HK-2 (cell line): ENCODE data around the gene PRPF40B.
A peak's percentile ranks its signal among the peaks of the same experiment; 100 is the strongest.
"Not testable (repeated sequence)": the region's sequence is repeated elsewhere in the genome, so short reads cannot be mapped to it uniquely, and the experiment has no call there.

ENCODE experiments used
- DNase-seq: peaks from one replicate; pipeline ENCODE4 v3.0.0-alpha.2; 2018; ENCODE audit not compliant: unreplicated experiment

PRPF40B gene

DNA sequence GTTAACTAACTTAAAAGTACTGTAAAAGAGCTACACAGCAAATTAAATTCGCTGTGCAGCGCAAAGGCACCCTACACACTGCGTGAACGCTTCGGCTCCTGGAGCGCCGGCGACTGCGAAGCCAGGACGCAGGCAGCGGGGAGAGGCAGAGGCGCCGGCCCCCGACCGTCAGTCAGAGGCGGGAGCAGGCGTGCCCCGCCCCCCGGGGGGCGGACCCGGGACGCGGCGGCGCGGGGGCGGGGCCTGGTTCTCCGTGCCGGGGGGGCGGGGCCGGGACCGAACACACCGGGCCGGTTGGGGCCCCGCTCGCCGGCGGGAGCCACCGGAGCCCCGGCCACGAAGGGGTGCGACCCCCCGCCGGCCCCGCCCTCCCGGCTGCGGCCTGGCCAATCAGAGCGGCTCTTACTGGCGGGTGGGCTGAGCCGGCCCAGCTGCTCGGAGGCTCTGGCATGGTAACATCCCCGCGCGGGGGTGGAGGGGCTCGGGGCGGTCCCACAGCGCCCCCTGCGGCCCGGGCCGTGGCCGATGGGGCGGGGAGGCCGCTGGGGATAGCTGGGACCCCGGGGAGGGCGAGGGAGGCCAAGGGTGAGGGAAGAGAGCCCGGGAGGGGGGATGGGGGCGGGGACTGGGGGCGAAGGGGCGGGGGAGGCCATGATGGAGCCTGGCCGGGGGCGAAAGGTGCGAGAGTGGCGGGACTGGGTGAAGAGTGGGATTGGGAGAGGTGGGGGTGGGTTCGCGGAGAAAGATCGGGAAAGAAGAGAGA is at the start of gene PRPF40B:
Gene PRPF40B, plus strand, starts transcription at position 420 of the 763 bp plus-strand sequence. Its CDS starts 30 bp downstream, at position 450.
- DNase-seq = peak; percentile 78

- no peak for DNase-seq
Observed at GRCh38 chr12:49577589-49578315, 45.6 kb upstream of the PRPF40B start.

DNA sequence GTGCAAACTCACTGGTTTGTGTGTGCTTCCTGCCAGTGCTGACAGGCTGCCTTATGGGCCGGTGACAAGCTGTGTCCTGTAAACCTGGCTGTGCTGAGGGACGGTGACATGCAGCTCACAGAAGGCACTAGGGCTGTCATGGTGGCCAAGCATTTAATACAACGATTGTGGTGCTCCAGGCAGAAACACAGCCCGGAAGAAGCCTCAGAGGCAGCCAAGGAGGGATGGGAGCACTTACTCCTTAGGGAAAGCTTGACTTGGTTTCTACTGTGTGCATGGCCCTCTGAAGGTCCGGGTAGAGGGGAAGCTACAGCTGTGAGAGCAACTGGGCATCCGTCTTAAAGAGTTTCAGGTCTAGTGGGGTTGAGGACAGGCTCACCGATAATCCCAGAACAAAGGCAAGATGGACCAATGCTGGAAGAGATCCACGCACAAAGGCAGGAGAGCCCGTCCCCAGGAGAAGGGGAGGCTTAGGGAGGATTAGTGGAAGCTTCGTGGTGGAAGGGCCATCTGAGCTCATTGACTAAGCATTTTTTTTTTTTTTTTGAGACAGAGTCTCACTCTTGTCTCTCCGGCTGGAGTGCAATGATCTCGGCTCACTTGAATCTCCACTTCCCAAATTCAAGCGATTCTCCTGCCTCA is 44.8 kb upstream of the PRPF40B start:
- no peak for DNase-seq

- peak; percentile 81 for DNase-seq
Observed at GRCh38 chr12:49580572-49581535, 42.5 kb upstream of the PRPF40B start.

- DNase-seq = no peak
Observed at GRCh38 chr12:49582201-49582600, 41.2 kb upstream of the PRPF40B start.

DNA sequence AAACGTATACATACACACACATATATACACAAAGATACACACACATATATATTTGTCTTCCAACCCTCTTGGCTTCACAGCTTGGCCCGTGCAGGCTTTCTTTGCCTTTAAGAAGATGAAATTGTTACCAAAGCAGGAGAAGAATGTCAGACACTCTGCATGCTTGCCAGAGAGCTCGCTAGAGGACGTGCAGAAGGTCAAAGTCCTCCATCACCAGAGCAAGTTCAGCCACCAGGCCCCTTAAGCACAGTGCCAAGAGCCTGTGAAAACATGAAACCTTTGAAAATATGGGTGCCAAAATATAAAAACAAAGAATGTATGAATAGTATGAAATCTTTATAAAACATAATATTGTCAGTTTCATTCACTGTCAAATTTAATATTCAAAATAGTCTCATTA is 40.5 kb upstream of the PRPF40B start:
- DNase-seq = no peak

DNA sequence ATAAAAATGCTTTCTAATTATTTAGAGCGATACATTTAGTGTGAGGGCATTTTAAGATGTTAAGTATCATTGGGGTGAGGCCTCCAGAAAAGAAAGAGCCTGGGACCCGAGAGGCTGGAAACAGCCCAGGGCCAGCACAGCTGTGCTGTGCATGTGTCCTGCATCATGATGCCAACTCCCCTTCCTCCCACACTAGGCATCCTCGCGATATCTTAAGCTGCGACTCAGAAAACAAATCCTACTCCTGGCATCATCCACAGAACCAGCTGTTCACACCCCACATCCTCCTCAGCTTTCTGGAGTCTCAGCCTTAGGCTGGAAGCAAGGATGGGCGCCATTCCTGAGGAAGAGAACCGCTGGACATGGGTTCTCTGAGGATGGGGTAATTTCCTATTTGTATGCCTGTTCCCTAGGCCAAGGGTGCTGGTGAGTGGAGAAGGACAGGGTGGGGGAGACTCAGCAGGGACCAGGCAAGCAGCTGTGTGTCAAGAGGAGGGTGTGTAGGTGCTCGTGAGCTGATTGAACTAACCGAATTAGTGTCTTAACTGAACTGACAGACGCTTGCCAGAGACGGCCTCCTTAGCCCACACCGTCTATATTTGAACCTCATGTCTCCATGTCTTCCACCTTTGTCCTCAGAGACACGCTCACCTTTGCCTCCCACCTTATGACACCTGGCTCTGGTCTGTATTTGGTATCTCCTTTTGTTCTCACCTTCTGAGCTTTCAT is 39.8 kb upstream of the PRPF40B start:
- DNase-seq = no peak

DNA sequence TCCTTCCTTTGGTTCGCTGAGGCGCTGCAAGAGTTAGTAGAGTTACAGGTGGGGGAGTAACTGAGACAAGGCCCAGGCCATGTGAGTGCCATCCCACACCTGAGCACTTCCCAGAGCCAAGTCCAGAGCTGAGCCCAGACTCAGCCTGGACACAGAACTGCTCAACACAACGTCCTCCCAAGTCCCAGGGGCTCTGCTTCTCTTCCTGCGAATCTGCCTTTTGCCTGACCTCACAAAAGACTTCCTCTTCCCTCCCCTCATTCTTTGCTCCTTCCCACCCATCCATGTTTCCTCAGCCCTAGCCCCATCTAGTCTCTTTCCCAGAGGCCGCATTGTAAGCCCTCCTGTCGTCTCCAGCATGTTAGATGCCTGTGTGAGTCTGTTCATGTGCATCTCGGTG is 38.8 kb upstream of the PRPF40B start:
- DNase-seq = no peak

DNA sequence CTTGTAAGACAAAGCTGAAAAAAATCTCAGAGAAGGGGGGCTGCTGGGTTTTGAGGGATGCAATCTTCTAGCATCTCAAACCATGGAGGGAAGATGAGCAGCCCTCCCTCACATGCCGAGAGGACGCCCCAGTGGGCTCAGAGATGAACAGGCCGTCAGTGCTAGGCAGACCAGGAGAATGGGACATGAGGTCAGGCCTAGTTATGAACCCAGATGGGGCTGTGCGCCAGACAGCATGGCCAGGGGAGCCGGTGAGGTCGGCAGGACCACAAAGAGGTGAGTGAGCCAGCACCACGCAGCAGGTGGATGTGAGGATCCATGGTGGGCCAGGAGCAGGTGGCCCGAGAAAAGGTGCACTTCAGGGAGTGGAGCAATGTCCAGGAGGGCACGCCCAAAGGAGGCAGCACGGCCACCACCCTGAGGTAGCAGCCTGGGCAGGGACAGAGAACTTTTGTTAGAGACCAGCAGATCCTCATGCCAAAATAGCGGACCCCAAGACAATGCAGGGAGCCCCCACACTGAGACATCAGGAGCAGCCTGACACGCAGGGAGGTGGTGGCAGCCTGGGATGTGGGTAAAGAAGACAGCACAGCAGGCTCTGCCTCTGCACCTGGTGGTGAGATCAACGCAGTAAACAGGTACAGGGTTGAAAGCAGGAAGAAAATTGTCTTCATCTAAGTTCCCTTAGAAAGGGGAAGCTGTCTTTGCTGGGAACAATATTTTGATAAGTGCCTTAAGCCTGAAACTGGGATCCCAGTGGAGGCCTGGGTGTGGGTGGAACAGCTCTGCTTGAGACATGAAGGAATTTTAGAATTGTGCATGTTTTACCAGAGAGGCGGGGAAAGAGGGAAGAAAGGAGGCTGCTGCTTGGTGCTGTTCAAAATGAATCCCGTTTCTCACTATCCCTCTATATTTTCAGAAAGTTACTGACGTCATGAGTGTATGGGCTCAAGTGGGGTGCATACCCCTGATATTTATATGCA is 37.6 kb upstream of the PRPF40B start:
- no peak for DNase-seq

GRCh38 chr12:49587174-49587908 is 36.0 kb upstream of the PRPF40B start:
- DNase-seq = no peak

- DNase-seq = no peak
Observed at GRCh38 chr12:49588281-49588680, 35.1 kb upstream of the PRPF40B start.

GRCh38 chr12:49588721-49589516 is 34.4 kb upstream of the PRPF40B start:
- no peak for DNase-seq

DNA sequence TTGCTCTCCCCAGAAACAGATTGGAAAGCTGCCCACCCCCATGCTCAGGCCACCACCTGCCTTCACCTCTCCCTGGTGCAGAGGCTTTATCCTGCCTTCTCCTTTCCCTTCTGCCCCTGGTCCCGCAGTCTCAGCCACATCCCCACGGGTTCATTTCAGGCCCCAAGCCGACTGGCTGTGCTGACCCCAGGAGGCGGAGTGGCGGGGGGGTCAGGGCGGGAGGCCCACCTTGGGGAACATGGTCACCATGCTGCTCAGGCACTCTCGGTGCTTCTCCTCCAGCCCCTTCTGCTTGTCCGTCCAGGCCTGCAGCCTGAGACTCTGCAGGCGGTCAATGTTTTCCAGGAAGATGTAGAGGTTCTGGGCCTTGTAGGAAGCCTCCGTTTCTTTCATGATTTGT is 24.8 kb upstream of the PRPF40B start:
- DNase-seq = no peak

- DNase-seq = no peak
Observed at GRCh38 chr12:49599961-49600360, 23.4 kb upstream of the PRPF40B start.

DNA sequence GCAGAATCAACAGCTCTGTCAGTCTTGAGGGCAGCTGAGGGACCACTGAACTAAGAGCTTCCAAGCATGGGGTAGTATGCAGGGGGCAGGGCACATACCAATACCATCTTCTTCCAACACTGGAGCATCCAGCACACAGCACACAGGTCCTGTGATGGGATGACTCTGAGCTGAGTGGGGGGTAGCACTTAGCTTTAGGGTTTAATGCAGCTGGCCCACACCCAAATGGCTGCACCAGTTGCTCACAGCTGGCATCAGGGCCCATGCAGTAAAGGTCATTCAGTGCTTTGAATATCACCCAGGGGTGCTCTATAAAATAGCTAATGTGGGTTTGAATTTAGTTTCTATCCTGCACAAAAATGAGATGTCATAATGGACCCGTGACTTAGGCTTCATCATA is 19.6 kb upstream of the PRPF40B start:
- DNase-seq = no peak

DNA sequence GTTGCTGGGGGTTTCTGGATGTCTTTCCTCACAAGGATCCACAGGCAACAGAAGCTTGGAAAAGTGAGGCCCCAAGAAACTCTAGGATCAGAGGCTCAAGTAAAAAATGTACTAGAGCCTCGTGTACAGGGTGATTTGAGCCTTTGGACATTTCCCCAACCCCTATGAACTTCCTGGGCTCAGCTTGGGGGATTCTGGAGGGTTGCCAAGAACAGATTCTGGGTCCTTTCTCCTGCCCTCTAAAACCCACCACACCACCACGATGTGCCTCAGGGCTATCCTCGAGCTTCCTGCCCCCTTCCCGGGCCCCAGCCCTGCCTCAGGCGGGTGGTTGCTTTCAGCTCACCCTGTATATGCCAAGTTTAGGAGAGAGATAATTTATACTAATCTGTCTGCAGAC is 18.5 kb upstream of the PRPF40B start:
- DNase-seq = no peak

- DNase-seq = not testable (repeated sequence)
Observed at GRCh38 chr12:49605539-49605938, 17.8 kb upstream of the PRPF40B start, which contains the start of gene FAM186B. Gene FAM186B, minus strand, starts transcription at chr12:49605639. Its CDS starts 162 bp downstream, at chr12:49605477.
